Pancreas (tissue), 10 donors: ENCODE data around the gene LRSAM1. TPM values are rescaled to one million over a fixed set of nuclear protein-coding genes. Genes with fewer than 3 reads are reported as not detected.

Experiments
- ATAC-seq, 4 donors: fragments of 200-7000 bp; cut with Tn5 transposase; one replicate each; pipeline versions ENCODE4 v1.8.0 to v1.9.1; 2020; ENCODE audit warnings: mild to moderate bottlenecking in 4 of 4, moderate library complexity in 4 of 4
- DNase-seq, 6 donors: peaks; one replicate each; pipeline ENCODE4 v3.0.0-alpha.2; 2020
- FAIRE-seq: peaks from 2 replicates; lab custom pipeline; 2012; peaks lifted over from hg19 to GRCh38; lab: Jason Lieb, UNC
- H3K27ac ChIP-seq, 4 donors: fragments of 200-600 bp; sonication (generic); 1 replicate in 3 of 4; 2 replicates in 1 of 4; pipeline versions ENCODE4 v1.5.0 to v1.8.0; 2020
- H3K27me3 ChIP-seq, 4 donors: fragments of 200-600 bp; one replicate each; pipeline ENCODE4 v1.8.0; 2021
- H3K36me3 ChIP-seq, 3 donors: fragments of 200-600 bp; sonication (generic) in 1 of 3; one replicate each; pipeline versions ENCODE4 v1.5.0 to v1.8.0; 2020 to 2021
- H3K4me1 ChIP-seq, 3 donors: fragments of 200-600 bp; one replicate each; pipeline ENCODE4 v1.8.0; 2021
- H3K4me3 ChIP-seq, 4 donors: fragments of 200-600 bp; sonication (generic) in 2 of 4; one replicate each; pipeline versions ENCODE4 v1.5.0 to v1.8.0; 2020 to 2021
- H3K9me3 ChIP-seq, 4 donors: fragments of 200-600 bp; one replicate each; pipeline ENCODE4 v1.8.0; 2021
- CTCF ChIP-seq, 4 donors: fragments of 200-600 bp; sonication (generic) in 3 of 4; IDR thresholded peaks; one replicate each; pipeline versions ENCODE4 v1.5.0 to v1.8.0; 2021; ENCODE audit warnings: antibody characterized with exemption in 4 of 4
- WGBS, 2 donors: extraction: QIAGEN DNeasy Blood & Tissue Kit; methylation state at CpG; one replicate each; pipeline ENCODE4 v1.1.7; 2013; 5-methylcytosine and 5-hydroxymethylcytosine counted together
- intact Hi-C, 3 donors: fragments of 100-400 bp; cut with DNase I; formaldehyde crosslinking; loops; one replicate each; pipeline versions ENCODE4 v1.11.1 to v1.14.2; 2022
- polyA plus RNA-seq, 2 donors: library from polyadenylated mRNA; stranded (reverse); fragments of 200-250 nt; gene quantifications; one replicate each; pipeline ENCODE4 v1.2.3, GENCODE V29; 2013
- total RNA-seq, 6 donors: library from RNA; stranded (reverse); fragmentation: NEBNext Ultra II Directional in 4 of 6; extraction: Animal tissue kit (Norgen Biotek cat#: 25700) in 4 of 6; gene quantifications; one replicate each; pipeline versions ENCODE4 v1.2.1 to v1.2.4, GENCODE V29; 2021 to 2023
- donor health status: healthy with polysubstance abuse.
- donor health status: DM: no; HTN: no; CAD: no; lungs with moderate emphysema.
- donor health status: DM: no; HTN: no; CAD: no.
- donor health status: control.
- donor health status: control.
- donor health status: Bipolar disorder and iron deficiency.
- donor health status: DM: yes; HTN: yes; CAD: no.
- donor health status: DM: no; HTN: no; CAD: no.
- donor health status: DM: no; HTN: no; CAD: no.
- donor health status: DM: yes; HTN: yes; CAD: no.

LRSAM1 gene
- total and polyA plus RNA-seq, 8 donors = 4.3 to 24.9 (median 7.7) TPM

- H3K27ac ChIP-seq = no peak overlapping the region
- peaks cover 11 to 42% (median 12%) of the 10 kb centered on the region in 3 donors for H3K36me3 ChIP-seq
- intact Hi-C loops = no loop called here
- DNase-seq (no peak), ATAC-seq (no peak), FAIRE-seq (no peak)
- H3K4me3 ChIP-seq = no peak overlapping the region
- H3K4me1 ChIP-seq = peaks cover 0 to 8% (median 3%) of the 10 kb centered on the region in 3 donors
- no peaks in the 10 kb centered on the region for H3K27me3 ChIP-seq
- TF ChIP-seq CTCF (IDR thresholded peaks at IDR 0.05) = no peak
- H3K9me3 ChIP-seq = no peaks in the 10 kb centered on the region
- WGBS, 2 donors = 83 to 84% methylated on average over 4 of the region's 4 CpGs
Observed at GRCh38 chr9:127445851-127446712, 5.2 kb upstream of the LRSAM1 start.

- intact Hi-C loops = no loop called here
- Histone ChIP-seq H3K4me3 (no peak overlapping the region), H3K36me3 (peaks cover 7 to 39% (median 12%) of the 10 kb centered on the region in 3 donors), H3K4me1 (peaks cover 0 to 8% (median 3%) of the 10 kb centered on the region in 3 donors), H3K27me3 (no peaks in the 10 kb centered on the region), H3K9me3 (no peaks in the 10 kb centered on the region), H3K27ac (no peak overlapping the region)
- 89 to 91% methylated on average over 7 of the region's 7 CpGs for WGBS, 2 donors
- ATAC-seq (no peak), DNase-seq (no peak), FAIRE-seq (no peak)
- TF ChIP-seq CTCF (IDR thresholded peaks at IDR 0.05) = no peak
Observed at GRCh38 chr9:127446713-127447415, 4.4 kb upstream of the LRSAM1 start.

GRCh38 chr9:127447416-127448111 is 3.7 kb upstream of the LRSAM1 start:
- WGBS, 2 donors = 88 to 91% methylated on average over 7 of the region's 7 CpGs
- ATAC-seq = no peak
- Histone ChIP-seq H3K27ac (no peak overlapping the region), H3K4me1 (peaks cover 0 to 11% (median 7%) of the 10 kb centered on the region in 3 donors), H3K4me3 (peak overlapping the region in 1 of 4 donors; percentile 90), H3K9me3 (no peaks in the 10 kb centered on the region), H3K27me3 (no peaks in the 10 kb centered on the region), H3K36me3 (peaks cover 7 to 39% (median 12%) of the 10 kb centered on the region in 3 donors)
- intact Hi-C loops = no loop called here
- no peak for TF ChIP-seq CTCF (IDR thresholded peaks at IDR 0.05)
- no peak for FAIRE-seq
- DNase-seq = no peak

DNA sequence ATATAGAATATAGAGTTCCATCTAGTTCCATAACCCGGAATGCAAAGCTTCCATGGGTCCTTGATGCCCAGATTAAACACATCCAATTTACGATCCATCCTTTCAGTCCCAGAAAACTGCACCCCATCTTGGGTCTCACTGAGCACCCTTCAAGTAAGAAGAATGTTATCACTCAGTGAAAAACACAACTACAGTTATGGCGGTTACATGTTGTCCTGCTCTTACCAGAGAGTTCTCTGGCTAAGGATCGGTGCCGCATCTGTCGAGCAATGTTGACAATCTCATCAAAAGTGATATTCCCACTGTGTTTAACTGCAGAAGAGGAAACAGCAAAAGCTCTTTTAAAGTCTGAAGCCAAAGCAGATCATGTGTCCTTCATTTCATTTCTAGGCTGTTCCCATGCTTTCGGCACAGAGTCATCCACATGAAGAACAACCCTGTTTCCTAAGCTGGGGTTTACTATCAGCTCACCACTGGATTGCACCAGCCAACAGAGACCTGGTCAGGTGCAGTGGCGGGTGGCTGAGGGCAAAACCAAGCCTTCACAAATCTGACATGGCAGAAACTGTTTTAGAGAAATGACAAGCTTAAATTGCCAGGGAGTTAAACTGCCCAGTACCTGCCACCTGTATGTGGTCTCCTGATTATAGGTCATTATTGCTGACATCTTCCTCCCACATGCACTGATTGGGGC is 3.1 kb upstream of the LRSAM1 start:
- WGBS, 2 donors = 77 to 90% methylated on average over 8 of the region's 8 CpGs
- ATAC-seq (no peak), FAIRE-seq (no peak), DNase-seq (no peak)
- TF ChIP-seq CTCF (IDR thresholded peaks at IDR 0.05) = no peak
- Histone ChIP-seq H3K4me1 (peaks cover 0 to 13% (median 11%) of the 10 kb centered on the region in 3 donors), H3K4me3 (peak overlapping the region in 2 of 4 donors; percentile 1 to 90), H3K36me3 (peaks cover 7 to 39% (median 12%) of the 10 kb centered on the region in 3 donors), H3K9me3 (no peaks in the 10 kb centered on the region), H3K27me3 (no peaks in the 10 kb centered on the region), H3K27ac (no peak overlapping the region)
- intact Hi-C loops = no loop called here
